A673 (cell line): ENCODE data around the gene RTN4RL2.

ENCODE experiments used
- CTCF ChIP-seq: fragments of 300-800, 200-600 bp; sonication (generic); conservative IDR thresholded peaks from 2 replicates; pipeline ENCODE4 v1.5.1; 2017; ENCODE audit warnings: low read depth, mild to moderate bottlenecking, antibody characterized with exemption, low read length, moderate library complexity, mixed read lengths
- EZH2 ChIP-seq: fragments of 200-600 bp; sonication (generic); IDR thresholded peaks from 2 replicates; pipeline ENCODE4 v1.6.1; 2017; ENCODE audit warnings: borderline replicate concordance, low read depth, mild to moderate bottlenecking, mixed read lengths, antibody characterized with exemption, low read length; ENCODE audit not compliant: poor library complexity, severe bottlenecking

- TF ChIP-seq EZH2 = no peak
- no peak for TF ChIP-seq CTCF
These were observed 20.5 kb upstream of the RTN4RL2 start for GRCh38 chr11:57439786-57440185.
